GM23338 (cell line): ENCODE results near the gene AGPS. TPM values are rescaled to one million over a fixed set of nuclear protein-coding genes. Genes with fewer than 3 reads are reported as not detected.
"Not testable (repeated sequence)": the region's sequence is repeated elsewhere in the genome, so short reads cannot be mapped to it uniquely, and the experiment has no call there.

Source experiments
- ATAC-seq: fragments of 200-7000 bp; cut with Tn5 transposase; 3 replicates; pipeline ENCODE4 v1.9.1; 2020
- DNase-seq: peaks from one replicate; pipeline ENCODE4 v3.0.0-alpha.2; 2015; ENCODE audit warnings: low spot score
- H2AFZ ChIP-seq: fragments of 200-600 bp; sonication (generic); 2 replicates; pipeline ENCODE4 v1.8.0; 2016; ENCODE audit warnings: antibody characterized with exemption, mild to moderate bottlenecking, moderate library complexity
- H3F3A ChIP-seq: fragments of 200-600 bp; sonication (generic); replicated peaks from 2 replicates; pipeline ENCODE4 v1.8.0; 2017; ENCODE audit warnings: antibody characterized with exemption, mixed run types, low read depth
- H3K27ac ChIP-seq: fragments of 200-600 bp; sonication (generic); 2 replicates; pipeline ENCODE4 v1.6.1; 2016; ENCODE audit warnings: low read depth
- H3K27me3 ChIP-seq: fragments of 200-600 bp; sonication (generic); 2 replicates; pipeline ENCODE4 v1.8.0; 2016; ENCODE audit warnings: mild to moderate bottlenecking, mixed run types, moderate library complexity; ENCODE audit not compliant: insufficient read depth
- H3K36me3 ChIP-seq: fragments of 200-600 bp; sonication (generic); 2 replicates; pipeline ENCODE4 v1.8.0; 2016; ENCODE audit warnings: mild to moderate bottlenecking; ENCODE audit not compliant: insufficient read depth
- H3K4me1 ChIP-seq: fragments of 200-600 bp; sonication (generic); 2 replicates; pipeline ENCODE4 v1.8.0; 2016; ENCODE audit warnings: mild to moderate bottlenecking, moderate library complexity; ENCODE audit not compliant: insufficient read depth
- H3K4me2 ChIP-seq: fragments of 200-600 bp; sonication (generic); 2 replicates; pipeline ENCODE4 v1.7.1; 2017; ENCODE audit warnings: mixed run types
- H3K4me3 ChIP-seq: fragments of 200-600 bp; sonication (generic); 2 replicates; pipeline ENCODE4 v1.6.1; 2016; ENCODE audit warnings: mixed run types
- H3K79me2 ChIP-seq: fragments of 200-600 bp; sonication (generic); replicated peaks from 2 replicates; pipeline ENCODE4 v1.8.0; 2017; ENCODE audit warnings: mild to moderate bottlenecking; ENCODE audit not compliant: insufficient read depth
- H3K9me2 ChIP-seq: fragments of 200-600 bp; sonication (generic); 2 replicates; pipeline ENCODE4 v1.8.0; 2017; ENCODE audit not compliant: insufficient read depth
- H4K20me1 ChIP-seq: fragments of 200-600 bp; sonication (generic); replicated peaks from 2 replicates; pipeline ENCODE4 v1.8.0; 2017; ENCODE audit warnings: mild to moderate bottlenecking; ENCODE audit not compliant: insufficient read depth
- H3K27ac Mint-ChIP-seq: 2 replicates; pipeline ENCODE4 v1.8.0; 2020; ENCODE audit warnings: inconsistent platforms, mild to moderate bottlenecking, moderate library complexity, mixed read lengths
- H3K27me3 Mint-ChIP-seq: 3 replicates; pipeline ENCODE4 v1.8.0; 2022; ENCODE audit warnings: low read depth, mild to moderate bottlenecking, moderate library complexity, mixed read lengths, inconsistent platforms; ENCODE audit not compliant: insufficient read depth, poor library complexity
- H3K36me3 Mint-ChIP-seq: 3 replicates; pipeline ENCODE4 v1.8.0; 2021; ENCODE audit warnings: low read depth, mild to moderate bottlenecking, inconsistent platforms, moderate library complexity, mixed read lengths
- H3K4me1 Mint-ChIP-seq: 3 replicates; pipeline ENCODE4 v1.8.0; 2020; ENCODE audit warnings: mild to moderate bottlenecking, inconsistent platforms, mixed read lengths
- H3K4me3 Mint-ChIP-seq: 3 replicates; pipeline ENCODE4 v1.8.0; 2021; ENCODE audit warnings: moderate library complexity, mild to moderate bottlenecking, inconsistent platforms, mixed read lengths
- H3K9me3 Mint-ChIP-seq: 3 replicates; pipeline ENCODE4 v1.8.0; 2020; ENCODE audit warnings: moderate library complexity, mild to moderate bottlenecking, inconsistent platforms, mixed read lengths
- CREB1 ChIP-seq: fragments of 250-450 bp; sonication (Bioruptor Pico); IDR thresholded peaks from 2 replicates; pipeline ENCODE4 v1.5.0; 2020; ENCODE audit warnings: low read depth, mild to moderate bottlenecking, moderate library complexity
- JUNB ChIP-seq: IDR thresholded peaks from one replicate; pipeline ENCODE4 v1.6.1; 2016; ENCODE audit warnings: antibody characterized with exemption; ENCODE audit not compliant: unreplicated experiment
- NANOG ChIP-seq: IDR thresholded peaks from 2 replicates; pipeline ENCODE4 v1.6.1; 2016; ENCODE audit warnings: antibody characterized with exemption, borderline replicate concordance
- POLR2AphosphoS5 ChIP-seq: IDR thresholded peaks from 2 replicates; pipeline ENCODE4 v1.6.1; 2016; ENCODE audit warnings: antibody characterized with exemption, low read depth
- STAT1 ChIP-seq: IDR thresholded peaks from one replicate; pipeline ENCODE4 v1.6.1; 2016; ENCODE audit warnings: antibody characterized with exemption; ENCODE audit not compliant: unreplicated experiment
- polyA plus RNA-seq: library from polyadenylated mRNA; unstranded; fragments of >200 nt; fragmentation: Nextera tagmentation; extraction: Ambion mirVana; gene quantifications from 2 replicates; pipeline ENCODE4 v1.2.1, GENCODE V29; 2016
- total RNA-seq: library from RNA; depleted of rRNA; stranded (reverse); fragments of >200 nt; shearing (Covaris generic); gene quantifications from 2 replicates; pipeline ENCODE4 v1.2.3, GENCODE V29; 2014
- TF ChIP-seq, protein P1 (sequence below): fragments of 250-450 bp; sonication (Bioruptor Pico); IDR thresholded peaks from 2 replicates; pipeline ENCODE4 v1.5.0; 2020; ENCODE audit warnings: mild to moderate bottlenecking, moderate library complexity

Gene AGPS
- total and polyA plus RNA-seq, 2 experiments from 2014 or later: 14.6 to 73.2 TPM

DNA sequence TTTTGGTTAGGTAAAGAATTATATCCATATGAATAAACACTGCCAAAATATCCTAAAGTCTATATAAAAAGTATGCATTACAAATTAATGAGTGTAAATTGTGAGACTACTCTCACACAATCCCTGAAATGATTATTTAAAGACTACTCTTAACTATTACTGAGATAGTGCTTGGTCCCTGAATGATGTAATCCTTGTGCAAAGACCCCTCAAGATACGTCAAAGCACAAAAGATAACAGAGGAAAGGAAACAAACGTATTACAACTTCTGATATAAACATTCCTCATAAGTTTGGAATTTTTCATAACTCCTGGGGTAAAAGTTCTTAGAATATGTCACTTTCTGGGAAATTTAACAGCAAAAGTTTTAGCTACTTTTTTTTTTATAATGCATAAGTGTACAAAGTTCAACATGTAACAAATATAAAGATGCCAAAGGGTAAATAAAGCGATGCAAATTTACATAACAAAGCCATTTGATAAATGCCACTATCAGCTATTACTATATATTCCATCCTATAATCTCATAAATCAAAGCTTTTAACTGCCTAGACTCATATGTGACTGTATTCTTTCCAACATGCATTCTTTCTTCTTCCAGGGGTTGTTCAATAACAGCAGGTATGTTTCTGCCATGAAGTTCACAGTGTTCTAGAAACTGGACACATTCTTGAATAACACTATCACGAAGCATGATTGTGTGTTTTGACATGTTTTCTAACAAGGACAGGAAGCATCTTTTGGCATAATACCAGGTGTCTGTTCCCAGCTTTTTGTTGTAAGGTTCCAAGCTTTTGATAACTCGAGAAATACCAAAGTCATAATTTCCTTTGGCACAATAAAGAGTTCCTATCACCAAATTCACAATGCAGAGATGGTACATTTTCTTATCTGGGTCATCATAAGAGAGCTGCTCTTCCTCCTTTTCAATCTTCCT lies 158.0 kb downstream of the AGPS start:
- no peak overlapping the region for H2AFZ ChIP-seq
- H3K9me2 ChIP-seq: no peaks in the 10 kb centered on the region
- no peaks in the 10 kb centered on the region for H3K4me1 ChIP-seq
- no peak for ATAC-seq
- peaks cover 4% of the 10 kb centered on the region; the same call in 1 of the 2 replicates for H3K36me3 ChIP-seq
- H3K4me1 Mint-ChIP-seq: no peaks in the 10 kb centered on the region
- peaks cover 10% of the 10 kb centered on the region for H3K36me3 Mint-ChIP-seq
- no peak for TF ChIP-seq JUNB
- no peak overlapping the region for H3K27ac Mint-ChIP-seq
- no peaks in the 10 kb centered on the region for H3K27me3 ChIP-seq
- no peak for DNase-seq
- peaks cover 12% of the 10 kb centered on the region for H3K9me3 Mint-ChIP-seq
- H3F3A ChIP-seq: no peaks in the 10 kb centered on the region
- no peaks in the 10 kb centered on the region for H3K79me2 ChIP-seq
- no peak overlapping the region for H3K4me3 ChIP-seq
- no peak overlapping the region for H3K27ac ChIP-seq
- peaks cover 17% of the 10 kb centered on the region for H3K27me3 Mint-ChIP-seq
- no peak overlapping the region for H3K4me3 Mint-ChIP-seq
- H3K4me2 ChIP-seq: no peak overlapping the region
- H4K20me1 ChIP-seq: no peaks in the 10 kb centered on the region

DNA sequence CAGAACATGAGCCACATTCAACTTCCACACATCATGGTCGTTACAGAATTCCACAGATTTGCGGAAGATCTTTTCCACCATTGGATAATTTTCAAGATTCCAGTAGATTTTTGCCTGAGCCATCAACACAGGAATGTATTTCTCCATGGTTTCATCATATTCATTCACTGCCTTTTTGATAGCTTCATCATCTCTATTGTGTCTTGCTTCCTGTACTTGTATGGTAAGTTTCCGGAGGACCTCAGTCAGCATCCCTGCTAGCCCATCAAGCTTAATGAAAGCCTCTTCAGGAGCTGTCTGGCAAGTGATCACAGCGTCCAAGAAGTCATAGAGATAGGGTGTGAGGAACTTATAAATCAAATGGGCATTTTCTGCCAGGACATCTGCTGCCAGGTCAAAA lies 158.8 kb downstream of the AGPS start:
- H3K9me2 ChIP-seq, H3K27ac ChIP-seq, H2AFZ ChIP-seq, H3K27ac Mint-ChIP-seq, H3K4me1 ChIP-seq, ATAC-seq, H3K4me3 ChIP-seq, H3K4me2 ChIP-seq, H3K9me3 Mint-ChIP-seq, H3K4me1 Mint-ChIP-seq, H3K36me3 Mint-ChIP-seq, H3F3A ChIP-seq, H3K79me2 ChIP-seq, H4K20me1 ChIP-seq, H3K36me3 ChIP-seq, DNase-seq, H3K27me3 ChIP-seq: not testable (repeated sequence)
- H3K4me3 Mint-ChIP-seq: peak overlapping the region; percentile 28; the same call in 1 of the 3 replicates
- H3K27me3 Mint-ChIP-seq: peaks cover 12% of the 10 kb centered on the region

DNA sequence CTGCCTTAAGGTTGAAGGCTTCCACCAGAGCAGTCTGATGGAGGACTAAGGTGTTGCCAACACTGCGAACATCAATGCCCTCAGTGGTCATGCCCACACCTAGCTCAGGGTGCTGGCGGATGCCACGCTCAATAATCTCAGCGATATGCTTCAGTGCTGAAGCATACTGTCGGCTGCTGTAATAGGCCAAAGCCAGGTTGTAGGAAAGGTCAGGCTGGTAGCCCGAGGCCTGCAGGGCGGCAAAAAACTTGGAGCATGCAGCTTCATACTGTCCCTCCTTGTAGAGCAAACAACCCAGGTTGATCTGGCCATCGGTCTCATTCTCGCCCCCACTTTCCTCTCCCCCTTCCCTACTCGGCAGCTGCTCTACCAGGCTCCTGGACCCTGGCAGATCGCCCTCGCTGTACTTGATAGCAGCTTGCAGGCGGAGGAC lies 159.4 kb downstream of the AGPS start:
- H2AFZ ChIP-seq: no peak overlapping the region
- DNase-seq (peak; percentile 60), ATAC-seq (no peak)
- H3K9me2 ChIP-seq: 0 out of 2 replicates have a peak, but pooled peaks cover 6% of the 10 kb centered on the region
- Mint-ChIP-seq H3K4me3 (peak overlapping the region; percentile 97), H3K27ac (peak overlapping the region; percentile 100), H3K27me3 (peaks cover 10% of the 10 kb centered on the region), H3K36me3 (no peaks in the 10 kb centered on the region), H3K9me3 (no peaks in the 10 kb centered on the region), H3K4me1 (no peaks in the 10 kb centered on the region)
- no peaks in the 10 kb centered on the region for H4K20me1 ChIP-seq
- H3K4me1 ChIP-seq: no peaks in the 10 kb centered on the region
- peak overlapping the region; percentile 85 for H3K4me2 ChIP-seq
- H3K4me3 ChIP-seq: peak overlapping the region; percentile 78
- no peaks in the 10 kb centered on the region for H3F3A ChIP-seq
- 0 out of 2 replicates have a peak overlapping the region, but pooled peaks have one; percentile 78 for H3K27ac ChIP-seq
- H3K36me3 ChIP-seq: no peaks in the 10 kb centered on the region
- H3K79me2 ChIP-seq: no peaks in the 10 kb centered on the region
- no peaks in the 10 kb centered on the region for H3K27me3 ChIP-seq
- TF ChIP-seq STAT1 (no peak), CREB1 (CRISPR knock-in tag) (no peak), NANOG (no peak), POLR2AphosphoS5 (no peak)
- TF ChIP-seq, protein P1, sequence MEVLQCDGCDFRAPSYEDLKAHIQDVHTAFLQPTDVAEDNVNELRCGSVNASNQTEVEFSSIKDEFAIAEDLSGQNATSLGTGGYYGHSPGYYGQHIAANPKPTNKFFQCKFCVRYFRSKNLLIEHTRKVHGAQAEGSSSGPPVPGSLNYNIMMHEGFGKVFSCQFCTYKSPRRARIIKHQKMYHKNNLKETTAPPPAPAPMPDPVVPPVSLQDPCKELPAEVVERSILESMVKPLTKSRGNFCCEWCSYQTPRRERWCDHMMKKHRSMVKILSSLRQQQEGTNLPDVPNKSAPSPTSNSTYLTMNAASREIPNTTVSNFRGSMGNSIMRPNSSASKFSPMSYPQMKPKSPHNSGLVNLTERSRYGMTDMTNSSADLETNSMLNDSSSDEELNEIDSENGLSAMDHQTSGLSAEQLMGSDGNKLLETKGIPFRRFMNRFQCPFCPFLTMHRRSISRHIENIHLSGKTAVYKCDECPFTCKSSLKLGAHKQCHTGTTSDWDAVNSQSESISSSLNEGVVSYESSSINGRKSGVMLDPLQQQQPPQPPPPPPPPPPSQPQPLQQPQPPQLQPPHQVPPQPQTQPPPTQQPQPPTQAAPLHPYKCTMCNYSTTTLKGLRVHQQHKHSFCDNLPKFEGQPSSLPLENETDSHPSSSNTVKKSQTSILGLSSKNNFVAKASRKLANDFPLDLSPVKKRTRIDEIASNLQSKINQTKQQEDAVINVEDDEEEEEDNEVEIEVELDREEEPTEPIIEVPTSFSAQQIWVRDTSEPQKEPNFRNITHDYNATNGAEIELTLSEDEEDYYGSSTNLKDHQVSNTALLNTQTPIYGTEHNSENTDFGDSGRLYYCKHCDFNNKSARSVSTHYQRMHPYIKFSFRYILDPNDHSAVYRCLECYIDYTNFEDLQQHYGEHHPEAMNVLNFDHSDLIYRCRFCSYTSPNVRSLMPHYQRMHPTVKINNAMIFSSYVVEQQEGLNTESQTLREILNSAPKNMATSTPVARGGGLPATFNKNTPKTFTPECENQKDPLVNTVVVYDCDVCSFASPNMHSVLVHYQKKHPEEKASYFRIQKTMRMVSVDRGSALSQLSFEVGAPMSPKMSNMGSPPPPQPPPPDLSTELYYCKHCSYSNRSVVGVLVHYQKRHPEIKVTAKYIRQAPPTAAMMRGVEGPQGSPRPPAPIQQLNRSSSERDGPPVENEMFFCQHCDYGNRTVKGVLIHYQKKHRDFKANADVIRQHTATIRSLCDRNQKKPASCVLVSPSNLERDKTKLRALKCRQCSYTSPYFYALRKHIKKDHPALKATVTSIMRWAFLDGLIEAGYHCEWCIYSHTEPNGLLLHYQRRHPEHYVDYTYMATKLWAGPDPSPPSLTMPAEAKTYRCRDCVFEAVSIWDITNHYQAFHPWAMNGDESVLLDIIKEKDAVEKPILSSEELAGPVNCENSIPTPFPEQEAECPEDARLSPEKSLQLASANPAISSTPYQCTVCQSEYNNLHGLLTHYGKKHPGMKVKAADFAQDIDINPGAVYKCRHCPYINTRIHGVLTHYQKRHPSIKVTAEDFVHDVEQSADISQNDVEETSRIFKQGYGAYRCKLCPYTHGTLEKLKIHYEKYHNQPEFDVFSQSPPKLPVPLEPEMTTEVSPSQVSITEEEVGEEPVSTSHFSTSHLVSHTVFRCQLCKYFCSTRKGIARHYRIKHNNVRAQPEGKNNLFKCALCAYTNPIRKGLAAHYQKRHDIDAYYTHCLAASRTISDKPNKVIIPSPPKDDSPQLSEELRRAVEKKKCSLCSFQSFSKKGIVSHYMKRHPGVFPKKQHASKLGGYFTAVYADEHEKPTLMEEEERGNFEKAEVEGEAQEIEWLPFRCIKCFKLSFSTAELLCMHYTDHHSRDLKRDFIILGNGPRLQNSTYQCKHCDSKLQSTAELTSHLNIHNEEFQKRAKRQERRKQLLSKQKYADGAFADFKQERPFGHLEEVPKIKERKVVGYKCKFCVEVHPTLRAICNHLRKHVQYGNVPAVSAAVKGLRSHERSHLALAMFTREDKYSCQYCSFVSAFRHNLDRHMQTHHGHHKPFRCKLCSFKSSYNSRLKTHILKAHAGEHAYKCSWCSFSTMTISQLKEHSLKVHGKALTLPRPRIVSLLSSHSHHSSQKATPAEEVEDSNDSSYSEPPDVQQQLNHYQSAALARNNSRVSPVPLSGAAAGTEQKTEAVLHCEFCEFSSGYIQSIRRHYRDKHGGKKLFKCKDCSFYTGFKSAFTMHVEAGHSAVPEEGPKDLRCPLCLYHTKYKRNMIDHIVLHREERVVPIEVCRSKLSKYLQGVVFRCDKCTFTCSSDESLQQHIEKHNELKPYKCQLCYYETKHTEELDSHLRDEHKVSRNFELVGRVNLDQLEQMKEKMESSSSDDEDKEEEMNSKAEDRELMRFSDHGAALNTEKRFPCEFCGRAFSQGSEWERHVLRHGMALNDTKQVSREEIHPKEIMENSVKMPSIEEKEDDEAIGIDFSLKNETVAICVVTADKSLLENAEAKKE (CRISPR knock-in tag): no peak
